D721Med (cell line): Measurements from ENCODE around the gene SSNA1.
"Not testable (repeated sequence)": the region's sequence is repeated elsewhere in the genome, so short reads cannot be mapped to it uniquely, and the experiment has no call there.

Experiments used
- DNase-seq: peaks from one replicate; pipeline ENCODE4 v3.0.0; 2011; ENCODE audit warnings: low spot score; ENCODE audit not compliant: insufficient read length
- FAIRE-seq: peaks from 2 replicates; lab custom pipeline; 2011; peaks lifted over from hg19 to GRCh38; lab: Jason Lieb, UNC
- TF ChIP-seq, protein P1 (sequence below): IDR thresholded peaks from 2 replicates; pipeline ENCODE4 v1.5.1; 2012; ENCODE audit warnings: mild to moderate bottlenecking, control low read depth; ENCODE audit not compliant: insufficient read depth; ENCODE audit errors: missing control alignments

SSNA1 gene

DNA sequence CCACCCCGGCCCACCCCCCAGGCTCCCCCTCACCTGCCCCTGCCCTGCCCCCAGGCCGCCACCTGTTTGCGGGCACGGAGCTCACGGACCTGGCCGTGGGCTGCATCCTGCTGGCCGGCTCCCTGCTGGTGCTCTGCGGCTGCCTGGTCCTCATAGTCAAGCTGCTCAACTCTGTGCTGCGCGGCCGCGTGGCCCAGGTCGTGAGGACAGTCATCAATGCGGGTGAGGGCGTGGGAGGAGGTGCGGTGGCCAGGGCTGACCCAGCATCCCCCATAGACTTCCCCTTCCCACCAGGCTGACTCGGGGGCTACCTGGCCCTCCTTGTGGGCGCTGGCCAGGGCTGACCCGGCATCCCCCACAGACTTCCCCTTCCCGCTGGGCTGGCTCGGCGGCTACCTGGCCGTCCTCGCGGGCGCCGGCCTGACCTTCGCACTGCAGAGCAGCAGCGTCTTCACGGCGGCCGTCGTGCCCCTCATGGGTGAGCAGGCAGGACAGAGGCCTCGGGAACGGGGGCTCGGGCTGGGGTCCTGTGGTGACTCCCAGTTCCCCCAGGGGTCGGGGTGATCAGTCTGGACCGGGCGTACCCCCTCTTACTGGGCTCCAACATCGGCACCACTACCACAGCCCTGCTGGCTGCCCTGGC lies 45.7 kb downstream of the SSNA1 start:
- DNase-seq: no peak
- TF ChIP-seq, protein P1, sequence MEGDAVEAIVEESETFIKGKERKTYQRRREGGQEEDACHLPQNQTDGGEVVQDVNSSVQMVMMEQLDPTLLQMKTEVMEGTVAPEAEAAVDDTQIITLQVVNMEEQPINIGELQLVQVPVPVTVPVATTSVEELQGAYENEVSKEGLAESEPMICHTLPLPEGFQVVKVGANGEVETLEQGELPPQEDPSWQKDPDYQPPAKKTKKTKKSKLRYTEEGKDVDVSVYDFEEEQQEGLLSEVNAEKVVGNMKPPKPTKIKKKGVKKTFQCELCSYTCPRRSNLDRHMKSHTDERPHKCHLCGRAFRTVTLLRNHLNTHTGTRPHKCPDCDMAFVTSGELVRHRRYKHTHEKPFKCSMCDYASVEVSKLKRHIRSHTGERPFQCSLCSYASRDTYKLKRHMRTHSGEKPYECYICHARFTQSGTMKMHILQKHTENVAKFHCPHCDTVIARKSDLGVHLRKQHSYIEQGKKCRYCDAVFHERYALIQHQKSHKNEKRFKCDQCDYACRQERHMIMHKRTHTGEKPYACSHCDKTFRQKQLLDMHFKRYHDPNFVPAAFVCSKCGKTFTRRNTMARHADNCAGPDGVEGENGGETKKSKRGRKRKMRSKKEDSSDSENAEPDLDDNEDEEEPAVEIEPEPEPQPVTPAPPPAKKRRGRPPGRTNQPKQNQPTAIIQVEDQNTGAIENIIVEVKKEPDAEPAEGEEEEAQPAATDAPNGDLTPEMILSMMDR: no peak
- no peak for FAIRE-seq

- DNase-seq (no peak), FAIRE-seq (no peak)
- TF ChIP-seq, protein P1: no peak
Observed at GRCh38 chr9:137234758-137235423, 46.4 kb downstream of the SSNA1 start.

DNA sequence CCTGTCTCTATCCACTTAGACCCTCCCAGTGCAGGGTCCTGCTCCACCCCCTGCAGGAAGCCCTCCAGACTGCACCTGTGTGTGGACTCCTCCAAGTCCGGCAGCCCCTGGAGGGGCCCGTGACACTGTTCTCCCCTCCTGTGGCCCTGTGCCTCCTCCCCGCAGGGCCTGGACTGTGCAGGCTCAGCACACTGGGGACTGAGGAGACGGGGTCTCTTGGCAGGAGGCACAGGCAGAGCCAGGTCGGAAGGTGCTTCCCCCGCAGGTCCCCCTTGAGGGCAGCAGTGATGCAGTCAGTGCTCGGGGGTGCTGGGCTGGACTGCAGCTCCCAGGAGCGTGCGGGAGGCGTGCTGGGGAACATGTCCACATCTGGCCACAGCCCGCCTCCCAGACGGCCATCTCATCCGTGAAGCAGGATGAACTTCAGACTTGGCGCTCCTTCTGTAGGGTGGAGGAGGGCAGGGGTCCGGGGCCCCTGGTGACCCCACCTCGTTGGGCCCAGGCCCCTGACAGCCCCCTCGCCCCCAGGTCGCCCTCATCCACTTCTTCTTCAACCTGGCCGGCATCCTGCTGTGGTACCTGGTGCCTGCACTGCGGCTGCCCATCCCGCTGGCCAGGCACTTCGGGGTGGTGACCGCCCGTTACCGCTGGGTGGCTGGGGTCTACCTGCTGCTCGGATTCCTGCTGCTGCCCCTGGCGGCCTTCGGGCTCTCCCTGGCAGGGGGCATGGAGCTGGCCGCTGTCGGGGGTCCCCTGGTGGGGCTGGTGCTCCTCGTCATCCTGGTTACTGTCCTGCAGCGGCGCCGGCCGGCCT lies 47.2 kb downstream of the SSNA1 start:
- DNase-seq (no peak), FAIRE-seq (no peak)
- TF ChIP-seq, protein P1: no peak

- TF ChIP-seq, protein P1: peak; percentile 93
- DNase-seq: peak; percentile 100
- no peak for FAIRE-seq
Observed at GRCh38 chr9:137236238-137236935, 47.9 kb downstream of the SSNA1 start.

GRCh38 chr9:137236936-137237421 lies 48.5 kb downstream of the SSNA1 start:
- no peak for DNase-seq
- TF ChIP-seq, protein P1: no peak
- no peak for FAIRE-seq

DNA sequence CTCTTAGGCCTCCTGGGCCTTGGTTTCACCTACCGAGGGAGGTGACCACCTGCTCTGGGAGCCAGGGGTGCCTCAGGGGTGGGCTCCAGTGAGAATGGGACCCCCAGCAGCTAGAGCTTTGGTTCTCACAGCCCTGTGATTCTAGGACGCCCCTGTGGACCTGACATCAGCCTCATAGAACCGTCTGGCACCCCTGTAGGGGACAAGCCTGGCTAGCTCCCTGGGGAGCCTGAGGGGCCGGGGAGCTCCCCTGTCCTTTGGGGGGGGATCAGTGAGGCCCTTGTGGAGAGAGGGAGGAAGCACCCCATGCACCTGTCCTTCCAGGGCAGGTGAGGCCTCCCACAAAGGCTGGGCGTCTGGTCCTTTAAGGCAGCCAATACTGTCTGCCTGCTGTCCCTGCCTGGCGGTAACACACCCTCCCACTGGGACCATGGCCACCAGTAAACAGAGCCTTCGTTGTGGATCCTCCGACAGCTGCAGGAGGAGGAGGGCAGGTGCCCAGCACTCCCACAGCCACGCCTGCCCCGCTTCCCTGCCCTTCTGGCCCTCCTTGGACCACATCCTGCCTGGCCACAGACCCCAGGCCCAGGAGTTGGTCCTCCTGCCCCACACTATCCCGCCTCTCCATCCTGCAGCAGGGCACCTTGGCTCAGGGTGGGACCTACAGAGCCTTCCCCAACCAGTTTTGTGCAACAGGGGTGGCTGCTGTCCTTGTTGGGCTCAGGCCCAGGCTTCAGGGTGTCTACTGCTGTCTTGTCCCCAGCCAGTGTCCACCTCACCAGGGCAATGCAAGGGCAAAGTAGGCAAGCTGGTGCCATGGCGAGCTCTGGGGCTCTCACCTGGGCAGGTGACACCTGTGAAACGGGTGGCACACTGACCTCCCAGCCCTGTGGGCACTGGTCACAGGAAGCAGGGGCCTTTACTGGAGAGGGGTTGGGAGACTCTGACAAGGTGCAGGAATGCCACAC lies 49.6 kb downstream of the SSNA1 start:
- DNase-seq (no peak), FAIRE-seq (no peak)
- TF ChIP-seq, protein P1: no peak

DNA sequence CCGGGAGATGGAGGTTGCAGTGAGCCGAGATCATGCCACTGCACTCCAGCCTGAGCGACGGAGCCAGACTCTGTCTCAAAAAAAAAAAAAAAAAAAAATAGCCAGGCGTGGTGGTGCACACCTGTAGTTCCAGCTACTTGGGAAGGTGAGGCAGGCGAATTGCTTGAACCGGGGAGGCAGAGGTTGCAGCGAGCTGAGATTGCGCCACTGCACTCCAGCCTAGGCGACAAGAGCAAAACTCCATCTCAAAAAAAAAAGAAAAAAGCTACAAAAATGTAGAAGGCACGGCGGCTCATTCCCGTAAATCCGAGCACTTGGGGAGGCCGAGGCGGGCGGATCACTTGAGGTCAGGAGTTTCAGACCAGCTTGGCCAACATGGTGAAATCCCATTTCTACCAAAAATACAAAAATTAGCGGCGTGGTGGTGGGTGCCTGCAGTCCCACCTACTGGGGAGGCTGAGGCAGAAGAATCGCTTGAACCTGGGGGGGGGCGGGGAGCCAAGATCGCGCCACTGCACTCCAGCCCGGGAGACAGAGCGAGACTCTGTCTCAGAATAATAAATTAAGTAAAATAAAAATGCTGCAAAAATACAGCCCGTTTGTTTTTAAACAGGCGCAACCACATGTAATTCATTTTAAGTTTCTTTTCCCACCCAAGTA lies 51.2 kb downstream of the SSNA1 start:
- DNase-seq, FAIRE-seq: not testable (repeated sequence)
